ENCODE results near the gene POU1F1.

DNA sequence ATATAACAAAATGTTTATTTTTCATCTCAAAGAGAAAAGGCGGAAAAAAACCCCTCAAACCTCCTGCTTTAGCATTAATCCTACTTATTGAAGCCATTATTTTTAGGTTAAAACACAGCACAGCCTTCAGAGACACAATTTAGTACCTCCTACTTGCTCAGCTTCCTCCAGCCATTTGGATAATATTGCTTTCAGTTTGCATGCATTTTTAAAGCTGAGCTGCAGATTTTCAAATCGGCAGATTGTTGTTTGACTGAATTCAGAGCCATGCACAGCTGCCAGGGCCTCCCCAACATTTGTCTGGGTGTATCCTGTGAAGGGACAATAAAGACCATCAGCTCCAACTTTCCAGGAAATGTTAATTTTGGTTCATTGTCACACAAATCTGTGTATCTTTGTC is 14.5 kb downstream of the POU1F1 start:
- TF ChIP-seq IKZF3 (tag by site-specific recombination; IDR thresholded peaks at IDR 0.05) (no peak), YY1 (tag by site-specific recombination; IDR thresholded peaks at IDR 0.05) (no peak)
- TF ChIP-seq, protein P1, sequence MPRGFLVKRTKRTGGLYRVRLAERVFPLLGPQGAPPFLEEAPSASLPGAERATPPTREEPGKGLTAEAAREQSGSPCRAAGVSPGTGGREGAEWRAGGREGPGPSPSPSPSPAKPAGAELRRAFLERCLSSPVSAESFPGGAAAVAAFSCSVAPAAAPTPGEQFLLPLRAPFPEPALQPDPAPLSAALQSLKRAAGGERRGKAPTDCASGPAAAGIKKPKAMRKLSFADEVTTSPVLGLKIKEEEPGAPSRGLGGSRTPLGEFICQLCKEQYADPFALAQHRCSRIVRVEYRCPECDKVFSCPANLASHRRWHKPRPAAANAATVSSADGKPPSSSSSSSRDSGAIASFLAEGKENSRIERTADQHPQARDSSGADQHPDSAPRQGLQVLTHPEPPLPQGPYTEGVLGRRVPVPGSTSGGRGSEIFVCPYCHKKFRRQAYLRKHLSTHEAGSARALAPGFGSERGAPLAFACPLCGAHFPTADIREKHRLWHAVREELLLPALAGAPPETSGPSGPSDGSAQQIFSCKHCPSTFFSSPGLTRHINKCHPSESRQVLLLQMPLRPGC (tag by site-specific recombination; IDR thresholded peaks at IDR 0.05) = no peak
- TF ChIP-seq, protein P2, sequence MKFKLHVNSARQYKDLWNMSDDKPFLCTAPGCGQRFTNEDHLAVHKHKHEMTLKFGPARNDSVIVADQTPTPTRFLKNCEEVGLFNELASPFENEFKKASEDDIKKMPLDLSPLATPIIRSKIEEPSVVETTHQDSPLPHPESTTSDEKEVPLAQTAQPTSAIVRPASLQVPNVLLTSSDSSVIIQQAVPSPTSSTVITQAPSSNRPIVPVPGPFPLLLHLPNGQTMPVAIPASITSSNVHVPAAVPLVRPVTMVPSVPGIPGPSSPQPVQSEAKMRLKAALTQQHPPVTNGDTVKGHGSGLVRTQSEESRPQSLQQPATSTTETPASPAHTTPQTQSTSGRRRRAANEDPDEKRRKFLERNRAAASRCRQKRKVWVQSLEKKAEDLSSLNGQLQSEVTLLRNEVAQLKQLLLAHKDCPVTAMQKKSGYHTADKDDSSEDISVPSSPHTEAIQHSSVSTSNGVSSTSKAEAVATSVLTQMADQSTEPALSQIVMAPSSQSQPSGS (tag by site-specific recombination; IDR thresholded peaks at IDR 0.05; ENCODE audit: low read depth) = no peak

All from HEK293 (cell line).